MM.1S (cell line): ENCODE data around the gene METTL1.

Experiments used
- CTCF ChIP-seq: fragments of 300-600 bp; sonication (generic); IDR thresholded peaks from 2 replicates; pipeline ENCODE4 v1.5.1; 2016; ENCODE audit warnings: antibody characterized with exemption, low read length, mixed read lengths
- EZH2 ChIP-seq: fragments of 300-600 bp; sonication (generic); optimal IDR thresholded peaks from 2 replicates; pipeline ENCODE3; 2017; ENCODE audit warnings: low read depth, mild to moderate bottlenecking, antibody characterized with exemption, low read length, mixed read lengths
- EZH2phosphoT487 ChIP-seq: fragments of 300-600 bp; sonication (generic); IDR thresholded peaks from 2 replicates; pipeline ENCODE4 v1.6.1; 2018; ENCODE audit warnings: antibody characterized with exemption, low read length

- no peak for TF ChIP-seq CTCF
- TF ChIP-seq EZH2phosphoT487: no peak
- TF ChIP-seq EZH2: no peak
Measured at GRCh38 chr12:57724003-57724935, 47.6 kb downstream of the METTL1 start.
